SK-N-SH (cell line): ENCODE data around the gene NLRP14. TPM values are rescaled to one million over a fixed set of nuclear protein-coding genes. Genes with fewer than 3 reads are reported as not detected.

ENCODE experiments used
- CTCF ChIA-PET: fragments of 300-600, 350-600 bp; formaldehyde crosslinking; extraction: SDS; loops from one replicate; lab custom pipeline; 2021; lab: Yijun Ruan, JAX
- POLR2A ChIA-PET: fragments of 350-600 bp; sonication (Branson Sonifier 250); formaldehyde crosslinking; extraction: SDS; loops from one replicate; lab custom pipeline; 2020; ENCODE audit warnings: antibody characterized with exemption, inconsistent platforms; lab: Yijun Ruan, JAX
- DNase-seq: peaks from one replicate; pipeline ENCODE4 v3.0.0; 2012
- H2AFZ ChIP-seq: fragments of 200-600 bp; sonication (generic); 2 replicates; pipeline ENCODE4 v1.8.1; 2016; ENCODE audit warnings: antibody characterized with exemption, mild to moderate bottlenecking, low read depth
- H3F3A ChIP-seq: fragments of 200-600 bp; sonication (generic); replicated peaks from 2 replicates; pipeline ENCODE3; 2016; ENCODE audit warnings: antibody characterized with exemption, mild to moderate bottlenecking; ENCODE audit not compliant: insufficient read depth
- H3K27ac ChIP-seq, 2 experiments: fragments of 200-500 bp in 1 of 2; fragments of 200-600 bp in 1 of 2; sonication (Bioruptor generic) in 1 of 2; sonication (generic), shearing (Covaris generic) in 1 of 2; 2 replicates each; pipeline versions ENCODE4 v1.5.1 to v1.6.1; 2014 to 2016; ENCODE audit warnings: low read depth in 2 of 2, inconsistent platforms in 1 of 2, low read length in 1 of 2, mild to moderate bottlenecking in 1 of 2, mixed read lengths in 1 of 2
- H3K27me3 ChIP-seq: fragments of 200-600 bp; sonication (generic), shearing (Covaris generic); 2 replicates; pipeline ENCODE4 v1.6.1; 2016; ENCODE audit warnings: mixed run types; ENCODE audit not compliant: insufficient read depth
- H3K36me3 ChIP-seq, 2 experiments: fragments of 200-500 bp in 1 of 2; fragments of 200-600 bp in 1 of 2; sonication (Bioruptor generic) in 1 of 2; sonication (generic) in 1 of 2; replicated peaks in 1 of 2; 2 replicates each; pipeline versions ENCODE3 to v1.5.1; 2014 to 2016; ENCODE audit warnings: low read length in 1 of 2, mild to moderate bottlenecking in 1 of 2; ENCODE audit not compliant: insufficient read depth in 2 of 2, control insufficient read depth in 1 of 2
- H3K4me1 ChIP-seq, 2 experiments: fragments of 200-500 bp in 1 of 2; fragments of 200-600 bp in 1 of 2; sonication (Bioruptor generic) in 1 of 2; sonication (generic), shearing (Covaris generic) in 1 of 2; 2 replicates each; pipeline versions ENCODE4 v1.5.1 to v1.6.1; 2014 to 2016; ENCODE audit warnings: low read depth in 1 of 2, low read length in 1 of 2, mixed run types in 1 of 2; ENCODE audit not compliant: insufficient read depth in 2 of 2, control insufficient read depth in 1 of 2
- H3K4me2 ChIP-seq: fragments of 200-600 bp; sonication (generic), shearing (Covaris generic); 2 replicates; pipeline ENCODE4 v1.6.1; 2017; ENCODE audit warnings: mixed run types
- H3K4me3 ChIP-seq, 2 experiments: fragments of 200-500 bp in 1 of 2; fragments of 200-600 bp in 1 of 2; sonication (Bioruptor generic) in 1 of 2; sonication (generic), shearing (Covaris generic) in 1 of 2; 2 replicates each; pipeline versions ENCODE4 v1.5.1 to v1.8.1; 2014 to 2016; ENCODE audit warnings: low read depth in 2 of 2, inconsistent platforms in 1 of 2, low read length in 1 of 2, mild to moderate bottlenecking in 1 of 2, mixed read lengths in 1 of 2, moderate library complexity in 1 of 2
- H3K79me2 ChIP-seq: fragments of 200-600 bp; sonication (generic); 2 replicates; pipeline ENCODE4 v1.8.1; 2017; ENCODE audit warnings: mild to moderate bottlenecking; ENCODE audit not compliant: insufficient read depth
- H3K9ac ChIP-seq: fragments of 200-600 bp; sonication (generic); 2 replicates; pipeline ENCODE4 v1.6.1; 2017; ENCODE audit warnings: mixed run types
- H3K9me2 ChIP-seq: fragments of 200-600 bp; sonication (generic); 2 replicates; pipeline ENCODE4 v1.6.1; 2017; ENCODE audit warnings: mixed run types
- H3K9me3 ChIP-seq: fragments of 200-600 bp; sonication (generic); 2 replicates; pipeline ENCODE4 v1.6.1; 2017; ENCODE audit warnings: mixed run types, mild to moderate bottlenecking, moderate library complexity
- H4K20me1 ChIP-seq: fragments of 200-600 bp; sonication (generic); 2 replicates; pipeline ENCODE4 v1.6.1; 2017; ENCODE audit warnings: mild to moderate bottlenecking, mixed run types; ENCODE audit not compliant: insufficient read depth
- EP300 ChIP-seq, 2 experiments: IDR thresholded peaks; 2 replicates each; pipeline versions ENCODE4 v1.4.0 to v1.6.1; 2012; ENCODE audit warnings: borderline replicate concordance in 1 of 2, low read depth in 1 of 2, low read length in 1 of 2
- GABPA ChIP-seq: IDR thresholded peaks from 2 replicates; pipeline ENCODE4 v1.4.0; 2012; ENCODE audit warnings: low read depth, mild to moderate bottlenecking
- IRF3 ChIP-seq: fragments of 150-350 bp; IDR thresholded peaks from 2 replicates; pipeline ENCODE4 v1.6.1; 2016; ENCODE audit warnings: mild to moderate bottlenecking, low read depth, low read length
- MAX ChIP-seq: IDR thresholded peaks from 2 replicates; pipeline ENCODE4 v1.4.0; 2012; ENCODE audit warnings: low read depth
- MEF2A ChIP-seq: IDR thresholded peaks from 2 replicates; pipeline ENCODE4 v1.4.0; 2012; ENCODE audit warnings: low read depth, borderline replicate concordance
- MXI1 ChIP-seq: IDR thresholded peaks from 2 replicates; pipeline ENCODE4 v1.6.1; 2012; ENCODE audit warnings: mild to moderate bottlenecking, low read depth, low read length, improper control_type of control experiment
- NFIC ChIP-seq: IDR thresholded peaks from 2 replicates; pipeline ENCODE4 v1.4.0; 2012; ENCODE audit warnings: borderline replicate concordance
- RAD21 ChIP-seq: IDR thresholded peaks from 2 replicates; pipeline ENCODE4 v1.6.1; 2012; ENCODE audit warnings: mild to moderate bottlenecking, low read length
- REST ChIP-seq: IDR thresholded peaks from 2 replicates; pipeline ENCODE4 v1.6.1; 2012; ENCODE audit warnings: mild to moderate bottlenecking, low read depth, low read length, moderate library complexity
- SMC3 ChIP-seq: IDR thresholded peaks from 2 replicates; pipeline ENCODE4 v1.6.1; 2012; ENCODE audit warnings: low read depth, low read length, improper control_type of control experiment
- TAF1 ChIP-seq: IDR thresholded peaks from 2 replicates; pipeline ENCODE4 v1.6.1; 2012; ENCODE audit warnings: low read depth, mild to moderate bottlenecking, low read length, moderate library complexity, borderline replicate concordance
- TEAD4 ChIP-seq: IDR thresholded peaks from 2 replicates; pipeline ENCODE4 v1.4.0; 2012; ENCODE audit warnings: mild to moderate bottlenecking, borderline replicate concordance; ENCODE audit not compliant: insufficient read depth
- WGBS: methylation state at CpG from one replicate; pipeline ENCODE4 v1.1.6; 2017; ENCODE audit warnings: low lambda C conversion rate; 5-methylcytosine and 5-hydroxymethylcytosine counted together
- polyA plus RNA-seq, 3 experiments: library from polyadenylated mRNA; depleted of rRNA; stranded (reverse); fragments of >200 nt; gene quantifications; 2 replicates each; pipeline ENCODE4 v1.2.3, GENCODE V29; 2012
- TF ChIP-seq, protein P1 (sequence below): IDR thresholded peaks from 2 replicates; pipeline ENCODE4 v1.4.0; 2012; ENCODE audit warnings: low read depth, borderline replicate concordance
- TF ChIP-seq, protein P2 (sequence below): IDR thresholded peaks from 2 replicates; pipeline ENCODE4 v1.4.0; 2012; ENCODE audit warnings: low read depth, borderline replicate concordance

Gene NLRP14
- polyA plus RNA-seq, 1 of the 3 experiments (the other 2 are of a cell fraction) = not detected

DNA sequence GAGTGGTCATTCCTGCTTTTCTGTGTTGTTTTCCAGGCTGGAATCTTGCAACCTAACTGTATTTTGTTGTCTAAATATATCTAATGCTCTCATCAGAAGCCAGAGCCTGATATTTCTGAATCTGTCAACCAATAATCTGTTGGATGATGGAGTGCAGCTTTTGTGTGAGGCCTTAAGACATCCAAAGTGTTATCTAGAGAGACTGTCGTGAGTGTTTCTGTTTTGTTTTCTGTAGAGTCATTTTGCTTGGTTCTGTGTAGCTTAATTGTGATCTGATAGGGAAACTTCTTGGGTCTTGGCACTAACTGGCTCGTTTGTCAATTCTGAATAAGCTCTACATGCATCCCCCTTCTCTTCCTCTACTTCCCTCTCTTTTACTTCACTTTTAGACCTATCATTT is 37.4 kb downstream of the NLRP14 start:
- 4% methylated on average over 2 of the region's 2 CpGs for WGBS
- CTCF ChIA-PET = no interaction called here
- no peaks in the 10 kb centered on the region for H4K20me1 ChIP-seq
- no peak overlapping the region for H2AFZ ChIP-seq
- no peak overlapping the region for H3K4me2 ChIP-seq
- no peaks in the 10 kb centered on the region for H3K36me3 ChIP-seq
- H3F3A ChIP-seq = no peaks in the 10 kb centered on the region
- POLR2A ChIA-PET = no interaction called here
- H3K9ac ChIP-seq = no peak overlapping the region
- no peak overlapping the region for H3K27ac ChIP-seq
- no peaks in the 10 kb centered on the region for H3K27me3 ChIP-seq
- no peaks in the 10 kb centered on the region for H3K4me1 ChIP-seq
- TF ChIP-seq MEF2A (no peak), TEAD4 (no peak), RAD21 (no peak), EP300 (IDR thresholded peaks at IDR 0.05; ENCODE audit: borderline replicate concordance in 1 of 2, low read depth in 1 of 2, low read length in 1 of 2) (no peak), IRF3 (no peak), MXI1 (no peak), NFIC (no peak), GABPA (no peak), MAX (no peak), SMC3 (no peak), REST (no peak), TAF1 (no peak)
- TF ChIP-seq, protein P1, sequence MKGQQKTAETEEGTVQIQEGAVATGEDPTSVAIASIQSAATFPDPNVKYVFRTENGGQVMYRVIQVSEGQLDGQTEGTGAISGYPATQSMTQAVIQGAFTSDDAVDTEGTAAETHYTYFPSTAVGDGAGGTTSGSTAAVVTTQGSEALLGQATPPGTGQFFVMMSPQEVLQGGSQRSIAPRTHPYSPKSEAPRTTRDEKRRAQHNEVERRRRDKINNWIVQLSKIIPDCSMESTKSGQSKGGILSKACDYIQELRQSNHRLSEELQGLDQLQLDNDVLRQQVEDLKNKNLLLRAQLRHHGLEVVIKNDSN = no peak
- TF ChIP-seq, protein P2, sequence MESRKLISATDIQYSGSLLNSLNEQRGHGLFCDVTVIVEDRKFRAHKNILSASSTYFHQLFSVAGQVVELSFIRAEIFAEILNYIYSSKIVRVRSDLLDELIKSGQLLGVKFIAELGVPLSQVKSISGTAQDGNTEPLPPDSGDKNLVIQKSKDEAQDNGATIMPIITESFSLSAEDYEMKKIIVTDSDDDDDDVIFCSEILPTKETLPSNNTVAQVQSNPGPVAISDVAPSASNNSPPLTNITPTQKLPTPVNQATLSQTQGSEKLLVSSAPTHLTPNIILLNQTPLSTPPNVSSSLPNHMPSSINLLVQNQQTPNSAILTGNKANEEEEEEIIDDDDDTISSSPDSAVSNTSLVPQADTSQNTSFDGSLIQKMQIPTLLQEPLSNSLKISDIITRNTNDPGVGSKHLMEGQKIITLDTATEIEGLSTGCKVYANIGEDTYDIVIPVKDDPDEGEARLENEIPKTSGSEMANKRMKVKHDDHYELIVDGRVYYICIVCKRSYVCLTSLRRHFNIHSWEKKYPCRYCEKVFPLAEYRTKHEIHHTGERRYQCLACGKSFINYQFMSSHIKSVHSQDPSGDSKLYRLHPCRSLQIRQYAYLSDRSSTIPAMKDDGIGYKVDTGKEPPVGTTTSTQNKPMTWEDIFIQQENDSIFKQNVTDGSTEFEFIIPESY = no peak
- H3K9me3 ChIP-seq = no peaks in the 10 kb centered on the region
- H3K9me2 ChIP-seq = no peaks in the 10 kb centered on the region
- H3K79me2 ChIP-seq = no peaks in the 10 kb centered on the region
- no peak for DNase-seq
- H3K4me3 ChIP-seq = no peak overlapping the region
